HEK293T (cell line): ENCODE measurements around the gene REC8.

Source experiments
- CTCF ChIA-PET: fragments of 350-600 bp; formaldehyde crosslinking; extraction: SDS; loops from one replicate; lab custom pipeline; 2021; ENCODE audit warnings: antibody characterized with exemption, inconsistent platforms; lab: Yijun Ruan, JAX
- POLR2A ChIA-PET: fragments of 350-600 bp; formaldehyde crosslinking; extraction: SDS; loops from one replicate; lab custom pipeline; 2020; ENCODE audit warnings: antibody characterized with exemption, inconsistent platforms; lab: Yijun Ruan, JAX
- DNase-seq: peaks from one replicate; pipeline ENCODE4 v3.0.0; 2012; ENCODE audit warnings: mixed read lengths; ENCODE audit errors: extremely low spot score
- ARNT ChIP-seq: fragments of 450-650 bp; IDR thresholded peaks from 2 replicates; pipeline ENCODE4 v1.6.1; 2017; ENCODE audit warnings: mild to moderate bottlenecking
- BHLHE40 ChIP-seq: fragments of 450-650 bp; IDR thresholded peaks from 2 replicates; pipeline ENCODE4 v1.6.1; 2016; ENCODE audit warnings: mild to moderate bottlenecking, moderate library complexity, borderline replicate concordance
- CTBP1 ChIP-seq: fragments of 450-650 bp; IDR thresholded peaks from 2 replicates; pipeline ENCODE4 v1.6.1; 2016; ENCODE audit warnings: borderline replicate concordance
- ELF4 ChIP-seq: fragments of 450-650 bp; IDR thresholded peaks from 2 replicates; pipeline ENCODE4 v1.6.1; 2017; ENCODE audit warnings: antibody characterized with exemption
- FOXA1 ChIP-seq: fragments of 450-650 bp; IDR thresholded peaks from 2 replicates; pipeline ENCODE4 v1.6.1; 2016; ENCODE audit warnings: mild to moderate bottlenecking
- FOXK2 ChIP-seq: fragments of 450-650 bp; IDR thresholded peaks from 2 replicates; pipeline ENCODE4 v1.6.1; 2016; ENCODE audit warnings: mild to moderate bottlenecking
- FOXM1 ChIP-seq: fragments of 450-650 bp; IDR thresholded peaks from 2 replicates; pipeline ENCODE4 v1.6.1; 2017; ENCODE audit warnings: mild to moderate bottlenecking, borderline replicate concordance
- HDGF ChIP-seq: fragments of 450-650 bp; IDR thresholded peaks from 2 replicates; pipeline ENCODE4 v1.6.1; 2017; ENCODE audit warnings: antibody characterized with exemption, borderline replicate concordance
- L3MBTL2 ChIP-seq: fragments of 450-650 bp; conservative IDR thresholded peaks from 2 replicates; pipeline ENCODE4 v1.6.1; 2016; ENCODE audit warnings: mild to moderate bottlenecking
- LEF1 ChIP-seq: fragments of 450-650 bp; IDR thresholded peaks from 2 replicates; pipeline ENCODE4 v1.6.1; 2017; ENCODE audit warnings: mild to moderate bottlenecking, borderline replicate concordance
- NFRKB ChIP-seq: fragments of 450-650 bp; IDR thresholded peaks from 2 replicates; pipeline ENCODE4 v1.6.1; 2016; ENCODE audit warnings: mild to moderate bottlenecking, moderate library complexity
- SP1 ChIP-seq: fragments of 450-650 bp; IDR thresholded peaks from 2 replicates; pipeline ENCODE4 v1.6.1; 2017
- SUZ12 ChIP-seq: fragments of 450-650 bp; IDR thresholded peaks from 2 replicates; pipeline ENCODE4 v1.6.1; 2016; ENCODE audit warnings: mild to moderate bottlenecking
- TARDBP ChIP-seq: fragments of 450-650 bp; IDR thresholded peaks from 2 replicates; pipeline ENCODE4 v1.6.1; 2016
- ZNF384 ChIP-seq: fragments of 450-650 bp; IDR thresholded peaks from 2 replicates; pipeline ENCODE4 v1.6.1; 2016
- TF ChIP-seq, protein P1 (sequence below): fragments of 450-650 bp; IDR thresholded peaks from 2 replicates; pipeline ENCODE4 v1.6.1; 2016

Gene REC8

DNA sequence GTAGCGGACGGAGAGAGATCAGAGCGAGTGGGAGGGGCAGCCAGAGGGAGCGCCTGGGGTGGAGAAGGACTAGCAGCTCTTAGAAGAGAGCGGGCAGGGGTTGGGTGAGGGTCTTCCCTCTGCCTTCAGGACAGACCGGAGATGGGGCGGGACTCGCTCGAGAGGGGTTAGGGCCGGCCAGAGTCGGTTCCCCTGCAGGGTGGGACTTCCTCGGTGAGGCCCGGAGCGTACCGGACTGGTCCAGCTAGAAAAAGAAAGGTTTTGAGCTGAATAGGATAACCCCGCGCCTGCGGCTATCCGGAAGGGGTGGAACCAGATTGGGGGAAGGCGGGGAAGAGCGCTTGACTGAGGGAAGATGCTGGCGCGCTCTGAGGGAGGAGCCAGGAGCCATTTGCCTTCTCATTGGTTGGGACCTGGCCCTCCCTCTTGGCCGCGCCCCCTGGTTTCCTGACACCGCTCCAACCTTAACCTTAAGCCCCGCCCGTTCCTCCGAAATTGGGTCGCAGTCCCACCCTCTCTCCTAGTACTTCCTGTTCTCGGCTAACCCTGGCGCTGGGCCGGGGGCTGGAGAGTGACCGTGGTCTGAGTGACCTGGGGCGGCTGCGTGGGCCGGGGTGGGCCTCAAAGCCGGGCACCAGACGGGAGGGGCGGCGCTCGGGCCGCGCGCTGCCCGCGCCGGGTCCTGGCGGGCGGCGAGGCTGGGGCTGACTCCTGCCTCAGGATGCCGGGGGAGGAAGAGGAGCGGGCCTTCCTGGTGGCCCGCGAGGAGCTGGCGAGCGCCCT, 24.7 kb upstream of the REC8 start, which contains the start of gene RNF31:
Gene RNF31, plus strand, starts transcription at position 521 of the 783 bp plus-strand sequence. Its CDS starts 201 bp downstream, at position 722.
- peak; percentile 94 for DNase-seq
- CTCF ChIA-PET: interaction anchor here (1.4 to 3.6 kb wide), 4 partner anchors 14 to 90 kb away, joined by 5 to 19 read pairs (median 12); partner anchors contain the start of genes DCAF11, IRF9 and NRL
- TF ChIP-seq FOXM1 (no peak), FOXA1 (no peak), LEF1 (no peak), ZNF384 (no peak), ELF4 (no peak), L3MBTL2 (no peak)
- POLR2A ChIA-PET: interaction anchor here (0.6 to 4.2 kb wide), 28 partner anchors 9 to 251 kb away, joined by 3 to 56 read pairs (median 4); partner anchors contain the start of genes CARMIL3, CHMP4A, DCAF11 and GMPR2

DNA sequence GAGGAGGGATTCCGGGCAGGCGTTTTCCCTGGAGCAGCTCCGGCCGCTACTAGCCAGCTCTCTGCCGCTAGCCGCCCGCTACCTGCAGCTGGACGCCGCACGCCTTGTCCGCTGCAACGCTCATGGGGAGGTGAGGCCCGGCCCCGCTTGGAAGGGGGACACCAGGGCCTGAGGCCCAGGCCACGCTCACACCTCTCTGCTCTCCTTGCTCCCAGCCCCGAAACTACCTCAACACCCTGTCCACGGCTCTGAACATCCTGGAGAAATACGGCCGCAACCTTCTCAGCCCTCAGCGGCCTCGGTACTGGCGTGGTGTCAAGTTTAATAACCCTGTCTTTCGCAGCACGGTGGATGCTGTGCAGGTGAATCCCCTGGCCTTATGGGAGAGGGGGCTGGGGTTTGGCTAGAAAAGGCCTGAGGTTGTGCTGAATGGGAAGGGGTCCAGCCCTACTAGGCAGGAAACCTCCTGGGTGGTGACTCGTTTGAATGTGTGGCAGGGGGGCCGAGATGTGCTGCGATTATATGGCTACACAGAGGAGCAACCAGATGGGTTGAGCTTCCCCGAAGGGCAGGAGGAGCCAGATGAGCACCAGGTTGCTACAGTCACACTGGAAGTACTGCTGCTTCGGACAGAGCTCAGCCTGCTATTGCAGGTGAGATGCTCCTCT, 24.0 kb upstream of the REC8 start:
- no peak for DNase-seq
- POLR2A ChIA-PET: interaction anchor here (1.0 to 4.2 kb wide), 14 partner anchors 10 to 123 kb away, joined by 3 to 56 read pairs (median 10); partner anchors contain the start of genes CHMP4A, DCAF11, IRF9 and NRL
- TF ChIP-seq L3MBTL2 (no peak), LEF1 (no peak), HDGF (no peak), TARDBP (no peak), SP1 (no peak), FOXA1 (no peak), ARNT (no peak)
- TF ChIP-seq, protein P1, sequence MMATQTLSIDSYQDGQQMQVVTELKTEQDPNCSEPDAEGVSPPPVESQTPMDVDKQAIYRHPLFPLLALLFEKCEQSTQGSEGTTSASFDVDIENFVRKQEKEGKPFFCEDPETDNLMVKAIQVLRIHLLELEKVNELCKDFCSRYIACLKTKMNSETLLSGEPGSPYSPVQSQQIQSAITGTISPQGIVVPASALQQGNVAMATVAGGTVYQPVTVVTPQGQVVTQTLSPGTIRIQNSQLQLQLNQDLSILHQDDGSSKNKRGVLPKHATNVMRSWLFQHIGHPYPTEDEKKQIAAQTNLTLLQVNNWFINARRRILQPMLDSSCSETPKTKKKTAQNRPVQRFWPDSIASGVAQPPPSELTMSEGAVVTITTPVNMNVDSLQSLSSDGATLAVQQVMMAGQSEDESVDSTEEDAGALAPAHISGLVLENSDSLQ: no peak
- CTCF ChIA-PET: interaction anchor here (1.4 to 3.9 kb wide), 4 partner anchors 13 to 39 kb away, joined by 5 to 24 read pairs (median 16); partner anchors contain the start of genes DCAF11, IRF9 and NRL

DNA sequence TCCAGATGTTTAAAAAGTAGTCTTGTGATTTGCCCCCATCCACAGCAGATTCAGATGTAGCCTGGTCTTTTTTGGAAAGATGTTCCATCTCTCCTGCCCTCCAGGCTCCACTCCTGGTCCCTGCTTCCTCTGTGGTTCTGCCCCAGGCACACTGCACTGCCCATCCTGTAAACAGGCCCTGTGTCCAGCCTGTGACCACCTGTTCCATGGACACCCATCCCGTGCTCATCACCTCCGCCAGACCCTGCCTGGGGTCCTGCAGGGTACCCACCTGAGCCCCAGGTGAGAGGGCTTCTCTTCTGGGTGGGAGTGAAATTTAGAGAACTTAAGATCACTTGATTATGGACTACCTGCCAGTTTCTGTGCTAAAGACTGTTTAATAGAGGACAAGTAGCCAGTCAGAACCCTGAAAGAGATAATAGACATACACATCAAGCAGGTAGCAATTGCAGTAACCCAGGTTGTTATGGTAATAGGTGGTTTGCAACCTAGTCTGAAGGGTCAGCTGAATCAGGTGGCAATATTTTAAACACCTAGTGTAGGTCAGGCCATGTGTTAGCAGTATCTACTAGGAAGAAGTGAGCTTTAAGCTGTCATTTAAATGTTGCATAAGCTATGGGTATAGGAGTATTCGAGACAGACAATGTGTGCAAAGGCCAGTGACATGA, 22.4 kb upstream of the REC8 start:
- no peak for DNase-seq
- TF ChIP-seq L3MBTL2: no peak
- TF ChIP-seq NFRKB: no peak
- TF ChIP-seq FOXA1: no peak
- ChIA-PET CTCF (interaction anchor here (0.6 to 3.9 kb wide), 3 partner anchors 11 to 204 kb away, joined by 3 to 24 read pairs (median 3); partner anchors contain the start of gene IRF9), POLR2A (interaction anchor here (1.2 to 4.2 kb wide), 5 partner anchors 8 to 55 kb away, joined by 3 to 26 read pairs (median 8); partner anchors contain the start of genes EMC9, IRF9, PCK2 and PSME1)

- ChIA-PET CTCF (interaction anchor here (0.9 to 3.9 kb wide), 2 partner anchors 10 to 92 kb away, joined by 3 to 24 read pairs; partner anchors contain the start of gene IRF9), POLR2A (interaction anchor here (1.2 to 2.9 kb wide), 4 partner anchors 9 to 56 kb away, joined by 3 to 13 read pairs (median 6); partner anchors contain the start of genes EMC9, IRF9, PCK2 and PSME1)
- no peak for TF ChIP-seq ELF4
- TF ChIP-seq ARNT: no peak
- TF ChIP-seq CTBP1: no peak
- no peak for DNase-seq
Measured at GRCh38 chr14:24150061-24150460, 21.8 kb upstream of the REC8 start.

- CTCF ChIA-PET: interaction anchor here (3.9 kb wide), 1 partner anchor 10 kb away, joined by 24 read pairs; the partner anchor contains the start of gene IRF9
- TF ChIP-seq ELF4 (no peak), BHLHE40 (no peak), TARDBP (no peak), L3MBTL2 (no peak), CTBP1 (no peak), LEF1 (no peak), FOXA1 (no peak), FOXM1 (no peak)
- POLR2A ChIA-PET: interaction anchor here (1.2 to 2.9 kb wide), 5 partner anchors 9 to 56 kb away, joined by 3 to 13 read pairs (median 6); partner anchors contain the start of genes EMC9, IRF9, PCK2 and PSME1
- DNase-seq: no peak
Measured at GRCh38 chr14:24150567-24150966, 21.3 kb upstream of the REC8 start.

DNA sequence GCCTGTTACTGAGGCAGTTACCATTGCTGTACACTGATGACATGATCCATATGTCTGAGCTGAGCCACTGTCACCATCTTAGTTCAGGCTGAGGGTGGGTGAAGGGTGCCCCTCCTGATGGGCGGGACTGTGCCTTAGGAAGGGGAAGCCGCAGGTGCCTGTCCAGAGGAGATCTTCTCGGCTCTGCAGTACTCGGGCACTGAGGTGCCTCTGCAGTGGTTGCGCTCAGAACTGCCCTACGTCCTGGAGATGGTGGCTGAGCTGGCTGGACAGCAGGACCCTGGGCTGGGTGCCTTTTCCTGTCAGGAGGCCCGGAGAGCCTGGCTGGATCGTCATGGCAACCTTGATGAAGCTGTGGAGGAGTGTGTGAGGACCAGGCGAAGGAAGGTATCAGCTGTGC, 20.9 kb upstream of the REC8 start:
- POLR2A ChIA-PET: interaction anchor here (1.2 to 2.9 kb wide), 4 partner anchors 10 to 57 kb away, joined by 3 to 13 read pairs (median 7); partner anchors contain the start of genes EMC9, IRF9, PCK2 and PSME1

More for the DNA sequence above, 20.9 kb upstream of the REC8 start:
- no peak for DNase-seq
- TF ChIP-seq FOXA1 (no peak), NFRKB (no peak), FOXM1 (no peak), ZNF384 (no peak), ARNT (no peak), HDGF (no peak), L3MBTL2 (no peak), ELF4 (no peak), FOXK2 (no peak), SP1 (no peak), LEF1 (no peak), CTBP1 (no peak), SUZ12 (no peak), BHLHE40 (no peak), TARDBP (no peak)
- TF ChIP-seq, protein P1: no peak
- CTCF ChIA-PET: interaction anchor here (3.9 kb wide), 1 partner anchor 10 kb away, joined by 24 read pairs; the partner anchor contains the start of gene IRF9
